ENCODE measurements around the gene SNCG. TPM values are rescaled to one million over a fixed set of nuclear protein-coding genes. Genes with fewer than 3 reads are reported as not detected.

The SNCG gene
- total RNA-seq, 1 experiment from 2014 or later: 5.5 TPM

DNA sequence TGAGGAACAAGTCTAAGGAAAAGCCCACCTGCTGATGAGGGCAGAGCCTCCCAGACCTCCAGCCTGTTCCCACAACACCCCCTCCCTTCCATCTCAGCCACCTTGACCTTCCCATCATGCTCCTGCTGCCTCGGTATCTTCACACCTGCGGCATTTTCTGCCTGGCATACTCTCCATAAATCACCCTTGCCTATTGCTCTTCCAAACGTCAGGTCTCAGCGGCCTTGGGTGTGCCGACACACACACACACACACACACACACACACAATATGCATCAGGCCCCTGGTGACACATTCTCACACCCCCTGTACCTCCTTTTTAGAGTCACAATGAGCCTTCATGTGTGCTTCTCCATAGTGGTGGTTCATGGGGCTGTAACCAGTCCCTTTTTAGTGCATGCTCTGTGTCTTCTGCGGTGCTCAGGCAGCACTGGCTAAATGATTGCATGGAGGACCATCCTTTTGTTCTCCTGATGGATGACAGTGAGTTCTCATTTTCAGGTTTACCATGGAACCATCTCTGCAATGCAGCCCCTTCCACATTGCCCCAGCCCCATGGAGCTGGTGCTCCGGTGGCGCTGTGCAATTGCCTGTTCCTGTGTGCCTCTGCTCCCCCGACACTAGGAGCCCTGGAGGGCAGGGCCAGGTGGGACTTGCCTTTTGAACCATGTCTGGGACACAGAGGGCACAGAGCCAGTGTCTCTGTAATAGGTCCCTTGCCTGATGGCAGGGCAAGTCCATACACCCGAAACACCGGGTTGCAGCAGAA, 14.4 kb downstream of the SNCG start:
- Histone ChIP-seq H4K5ac (ENCODE audit: insufficient read length, low read depth, low read length) (no peak overlapping the region), H3K14ac (ENCODE audit: insufficient read depth, low read length) (no peak overlapping the region)
- no peak overlapping the region for H3K27ac Mint-ChIP-seq

More for the DNA sequence above, 14.4 kb downstream of the SNCG start:
- Histone ChIP-seq H2BK12ac (ENCODE audit: insufficient read length, low read depth, low read length) (no peak overlapping the region), H3K79me1 (ENCODE audit: insufficient read depth, low read depth, low read length, poor library complexity, severe bottlenecking) (no peaks in the 10 kb centered on the region), H3K23me2 (ENCODE audit: insufficient read length, low read depth, low read length, poor library complexity, severe bottlenecking) (peaks cover 15% of the 10 kb centered on the region), H3K27ac (ENCODE audit: insufficient read length, low read depth, low read length) (no peak overlapping the region), H3K4me2 (ENCODE audit: insufficient read depth, insufficient read length, low read length) (no peak overlapping the region), H3K27me3 (ENCODE audit: insufficient read depth, low read length) (peaks cover 10% of the 10 kb centered on the region; the same call in 1 of the 2 replicates), H4K91ac (ENCODE audit: insufficient read length, low read depth, low read length) (no peak overlapping the region), H3K79me2 (ENCODE audit: insufficient read depth, low read length) (no peaks in the 10 kb centered on the region), H3K9ac (ENCODE audit: extremely low read depth, insufficient read length, low read length) (no peak overlapping the region), H3K23ac (ENCODE audit: insufficient read length, low read depth, low read length) (no peak overlapping the region), H2BK20ac (ENCODE audit: low read depth, low read length, poor library complexity, severe bottlenecking) (no peak overlapping the region), H3K56ac (ENCODE audit: insufficient read length, low read depth, low read length) (no peak overlapping the region), H2BK120ac (ENCODE audit: low read depth, low read length, poor library complexity, severe bottlenecking) (no peak overlapping the region), H3K18ac (ENCODE audit: insufficient read length, low read depth, low read length) (no peak overlapping the region), H2AK5ac (ENCODE audit: insufficient read length, low read length) (no peak overlapping the region), H2AFZ (ENCODE audit: low read length) (no peak overlapping the region), H3K4me1 (ENCODE audit: insufficient read depth, low read length) (no peaks in the 10 kb centered on the region; the same call in 1 of the 2 replicates), H3K9me3 (ENCODE audit: control insufficient read depth, low read depth, low read length) (no peaks in the 10 kb centered on the region), H4K8ac (replicated peaks; ENCODE audit: insufficient read length, low read depth, low read length) (no peak overlapping the region), H4K20me1 (ENCODE audit: control insufficient read depth, insufficient read depth, insufficient read length) (no peaks in the 10 kb centered on the region), H2BK5ac (ENCODE audit: insufficient read length, low read length) (no peak overlapping the region), H3K4ac (ENCODE audit: low read depth, low read length) (no peak overlapping the region), H3T11ph (ENCODE audit: low read length) (no peak overlapping the region), H2BK15ac (ENCODE audit: low read depth, low read length) (no peak overlapping the region)
- DNase-seq: no peak
- no peak for TF ChIP-seq CTCF (conservative IDR thresholded peaks at IDR 0.05)
- peaks cover 21 to 29% of the 10 kb centered on the region in 2 experiments for H3K4me1 Mint-ChIP-seq
- no CpG with 5 or more reads among the region's 11 CpGs for WGBS (ENCODE audit: extremely low coverage, insufficient read length, low lambda C conversion rate)
- peaks cover 0 to 4% of the 10 kb centered on the region in 2 experiments; a peak in 1 of 5 replicates for H3K9me3 Mint-ChIP-seq
- H3K36me3 Mint-ChIP-seq (ENCODE audit: insufficient read depth in 1 of 3, low read depth in 3 of 3): peaks cover 0 to 3% (median 0%) of the 10 kb centered on the region in 3 experiments; a peak in 1 of 7 replicates
- H3K27me3 Mint-ChIP-seq (ENCODE audit: low read depth): peaks cover 32% of the 10 kb centered on the region
- H3K4me3 Mint-ChIP-seq: peak overlapping the region; percentile 16 to 22
